ENCODE results near the gene EXOSC5. TPM values are rescaled to one million over a fixed set of nuclear protein-coding genes. Genes with fewer than 3 reads are reported as not detected.

The EXOSC5 gene
- total RNA-seq, 1 experiment from 2014 or later = 58.7 TPM

GRCh38 chr19:41386442-41386841 is 10.7 kb downstream of the EXOSC5 start:
- H3K27ac ChIP-seq (ENCODE audit: insufficient read length, low read depth, low read length) = no peak overlapping the region
- no peaks in the 10 kb centered on the region for H3K9me3 ChIP-seq (ENCODE audit: control insufficient read depth, low read depth, low read length)
- no peak overlapping the region for H3K27ac Mint-ChIP-seq
- peaks cover 4 to 59% (median 25%) of the 10 kb centered on the region in 3 experiments; a peak in 6 of 7 replicates for H3K36me3 Mint-ChIP-seq (ENCODE audit: insufficient read depth in 1 of 3, low read depth in 3 of 3)
- no peak overlapping the region for H3K14ac ChIP-seq (ENCODE audit: insufficient read depth, low read length)
- no peaks in the 10 kb centered on the region for H3K79me2 ChIP-seq (ENCODE audit: insufficient read depth, low read length)
- no peaks in the 10 kb centered on the region for H3K27me3 ChIP-seq (ENCODE audit: insufficient read depth, low read length)
- H3K23ac ChIP-seq (ENCODE audit: insufficient read length, low read depth, low read length) = no peak overlapping the region
- H3K4me2 ChIP-seq (ENCODE audit: insufficient read depth, insufficient read length, low read length) = no peak overlapping the region
- H4K20me1 ChIP-seq (ENCODE audit: control insufficient read depth, insufficient read depth, insufficient read length) = no peaks in the 10 kb centered on the region
- no peak overlapping the region for H2BK15ac ChIP-seq (ENCODE audit: low read depth, low read length)
- H3T11ph ChIP-seq (ENCODE audit: low read length) = no peak overlapping the region
- H2BK20ac ChIP-seq (ENCODE audit: low read depth, low read length, poor library complexity, severe bottlenecking) = no peak overlapping the region
- no peak overlapping the region for H3K4ac ChIP-seq (ENCODE audit: low read depth, low read length)
- no peaks in the 10 kb centered on the region for H3K9me3 Mint-ChIP-seq
- H3K56ac ChIP-seq (ENCODE audit: insufficient read length, low read depth, low read length) = no peak overlapping the region
- no peak overlapping the region for H2BK12ac ChIP-seq (ENCODE audit: insufficient read length, low read depth, low read length)
- no peak for DNase-seq
- H3K4me3 Mint-ChIP-seq = no peak overlapping the region
- WGBS (ENCODE audit: extremely low coverage, insufficient read length, low lambda C conversion rate) = no CpG with 5 or more reads among the region's 13 CpGs
- H3K23me2 ChIP-seq (ENCODE audit: insufficient read length, low read depth, low read length, poor library complexity, severe bottlenecking) = no peaks in the 10 kb centered on the region
- H3K4me1 ChIP-seq (ENCODE audit: insufficient read depth, low read length) = no peaks in the 10 kb centered on the region
- no peak overlapping the region for H3K9ac ChIP-seq (ENCODE audit: extremely low read depth, insufficient read length, low read length)
- no peak overlapping the region for H2AFZ ChIP-seq (ENCODE audit: low read length)
- H4K5ac ChIP-seq (ENCODE audit: insufficient read length, low read depth, low read length) = no peak overlapping the region
- H3K79me1 ChIP-seq (ENCODE audit: insufficient read depth, low read depth, low read length, poor library complexity, severe bottlenecking) = no peaks in the 10 kb centered on the region
- H3K18ac ChIP-seq (ENCODE audit: insufficient read length, low read depth, low read length) = no peak overlapping the region
- H3K27me3 Mint-ChIP-seq (ENCODE audit: low read depth) = no peaks in the 10 kb centered on the region
- H4K8ac ChIP-seq (replicated peaks; ENCODE audit: insufficient read length, low read depth, low read length) = no peak overlapping the region
- H2AK5ac ChIP-seq (ENCODE audit: insufficient read length, low read length) = no peak overlapping the region
- no peak overlapping the region for H4K91ac ChIP-seq (ENCODE audit: insufficient read length, low read depth, low read length)
- no peak for TF ChIP-seq CTCF (conservative IDR thresholded peaks at IDR 0.05)
- no peak overlapping the region for H2BK120ac ChIP-seq (ENCODE audit: low read depth, low read length, poor library complexity, severe bottlenecking)
- H2BK5ac ChIP-seq (ENCODE audit: insufficient read length, low read length) = no peak overlapping the region
- no peaks in the 10 kb centered on the region for H3K4me1 Mint-ChIP-seq
